ENCODE data around the gene RPS6KA4. TPM values are rescaled to one million over a fixed set of nuclear protein-coding genes. Genes with fewer than 3 reads are reported as not detected.

Gene RPS6KA4
- total RNA-seq, 1 donor from 2014 or later = 42.4 TPM

DNA sequence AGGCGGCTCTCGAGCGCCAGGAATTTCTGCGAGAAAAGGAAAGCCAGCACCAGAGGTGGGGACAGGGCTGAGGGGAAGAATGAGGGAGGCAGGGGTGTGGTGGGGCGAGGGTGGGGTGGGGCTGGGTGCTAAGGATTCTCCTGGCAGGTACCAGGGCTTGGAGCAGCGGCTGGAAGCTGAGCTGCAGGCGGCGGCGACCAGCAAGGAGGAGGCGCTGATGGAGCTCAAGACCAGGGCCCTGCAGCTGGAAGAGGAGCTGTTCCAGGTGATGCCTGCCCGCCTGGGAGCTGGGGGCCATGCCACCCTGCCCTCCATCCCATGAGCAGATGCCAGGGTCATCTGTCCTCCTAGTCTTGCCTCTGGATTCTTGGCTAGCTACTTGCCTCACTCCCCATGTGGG is 9.6 kb upstream of the RPS6KA4 start:
- Histone ChIP-seq H3K36me3 (no peaks in the 10 kb centered on the region), H3K4me3 (no peak overlapping the region), H3K4me1 (no peaks in the 10 kb centered on the region), H3K27ac (no peak overlapping the region), H3K27me3 (no peaks in the 10 kb centered on the region), H3K9me3 (no peaks in the 10 kb centered on the region)
- intact Hi-C loops (cut with DNase I) = no loop called here
- TF ChIP-seq, protein P1, sequence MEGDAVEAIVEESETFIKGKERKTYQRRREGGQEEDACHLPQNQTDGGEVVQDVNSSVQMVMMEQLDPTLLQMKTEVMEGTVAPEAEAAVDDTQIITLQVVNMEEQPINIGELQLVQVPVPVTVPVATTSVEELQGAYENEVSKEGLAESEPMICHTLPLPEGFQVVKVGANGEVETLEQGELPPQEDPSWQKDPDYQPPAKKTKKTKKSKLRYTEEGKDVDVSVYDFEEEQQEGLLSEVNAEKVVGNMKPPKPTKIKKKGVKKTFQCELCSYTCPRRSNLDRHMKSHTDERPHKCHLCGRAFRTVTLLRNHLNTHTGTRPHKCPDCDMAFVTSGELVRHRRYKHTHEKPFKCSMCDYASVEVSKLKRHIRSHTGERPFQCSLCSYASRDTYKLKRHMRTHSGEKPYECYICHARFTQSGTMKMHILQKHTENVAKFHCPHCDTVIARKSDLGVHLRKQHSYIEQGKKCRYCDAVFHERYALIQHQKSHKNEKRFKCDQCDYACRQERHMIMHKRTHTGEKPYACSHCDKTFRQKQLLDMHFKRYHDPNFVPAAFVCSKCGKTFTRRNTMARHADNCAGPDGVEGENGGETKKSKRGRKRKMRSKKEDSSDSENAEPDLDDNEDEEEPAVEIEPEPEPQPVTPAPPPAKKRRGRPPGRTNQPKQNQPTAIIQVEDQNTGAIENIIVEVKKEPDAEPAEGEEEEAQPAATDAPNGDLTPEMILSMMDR (IDR thresholded peaks at IDR 0.05) = no peak
- ATAC-seq = no peak
- DNase-seq = no peak

GRCh38 chr11:64351136-64351631 is 7.8 kb upstream of the RPS6KA4 start:
- Histone ChIP-seq H3K4me3 (no peak overlapping the region), H3K27ac (no peak overlapping the region), H3K36me3 (no peaks in the 10 kb centered on the region), H3K9me3 (no peaks in the 10 kb centered on the region), H3K27me3 (no peaks in the 10 kb centered on the region), H3K4me1 (peaks cover 7% of the 10 kb centered on the region)
- TF ChIP-seq, protein P1 (IDR thresholded peaks at IDR 0.05) = no peak
- intact Hi-C loops (cut with DNase I) = no loop called here
- no peak for ATAC-seq
- no peak for DNase-seq

- no peaks in the 10 kb centered on the region for H3K27me3 ChIP-seq
- no peaks in the 10 kb centered on the region for H3K9me3 ChIP-seq
- DNase-seq = no peak
- peaks cover 7% of the 10 kb centered on the region for H3K4me1 ChIP-seq
- ATAC-seq = no peak
- TF ChIP-seq, protein P1 (IDR thresholded peaks at IDR 0.05) = no peak
- intact Hi-C loops (cut with DNase I) = no loop called here
- H3K4me3 ChIP-seq = no peak overlapping the region
- no peak overlapping the region for H3K27ac ChIP-seq
- no peaks in the 10 kb centered on the region for H3K36me3 ChIP-seq
These were observed 6.6 kb upstream of the RPS6KA4 start for GRCh38 chr11:64352099-64352994.

GRCh38 chr11:64352995-64353714 is 5.8 kb upstream of the RPS6KA4 start:
- Histone ChIP-seq H3K4me3 (no peak overlapping the region), H3K4me1 (peaks cover 13% of the 10 kb centered on the region), H3K36me3 (no peaks in the 10 kb centered on the region), H3K27ac (no peak overlapping the region), H3K27me3 (no peaks in the 10 kb centered on the region), H3K9me3 (no peaks in the 10 kb centered on the region)
- intact Hi-C loops (cut with DNase I) = no loop called here
- TF ChIP-seq, protein P1 (IDR thresholded peaks at IDR 0.05) = no peak
- ATAC-seq (no peak), DNase-seq (no peak)

- intact Hi-C loops (cut with DNase I) = no loop called here
- Histone ChIP-seq H3K9me3 (no peaks in the 10 kb centered on the region), H3K27me3 (no peaks in the 10 kb centered on the region), H3K27ac (no peak overlapping the region), H3K4me3 (no peak overlapping the region), H3K4me1 (peaks cover 18% of the 10 kb centered on the region), H3K36me3 (no peaks in the 10 kb centered on the region)
- TF ChIP-seq, protein P1 (IDR thresholded peaks at IDR 0.05) = no peak
- DNase-seq = no peak
- no peak for ATAC-seq
These were observed 5.1 kb upstream of the RPS6KA4 start for GRCh38 chr11:64353715-64354506.
